NCI-H1092 (cell line): ENCODE measurements around the gene POR.
"Not testable (repeated sequence)": the region's sequence is repeated elsewhere in the genome, so short reads cannot be mapped to it uniquely, and the experiment has no call there.

ENCODE experiments used
- DNase-seq: peaks from one replicate; lab custom pipeline; 2025; lab: John Stamatoyannopoulos, UW

The POR gene

DNA sequence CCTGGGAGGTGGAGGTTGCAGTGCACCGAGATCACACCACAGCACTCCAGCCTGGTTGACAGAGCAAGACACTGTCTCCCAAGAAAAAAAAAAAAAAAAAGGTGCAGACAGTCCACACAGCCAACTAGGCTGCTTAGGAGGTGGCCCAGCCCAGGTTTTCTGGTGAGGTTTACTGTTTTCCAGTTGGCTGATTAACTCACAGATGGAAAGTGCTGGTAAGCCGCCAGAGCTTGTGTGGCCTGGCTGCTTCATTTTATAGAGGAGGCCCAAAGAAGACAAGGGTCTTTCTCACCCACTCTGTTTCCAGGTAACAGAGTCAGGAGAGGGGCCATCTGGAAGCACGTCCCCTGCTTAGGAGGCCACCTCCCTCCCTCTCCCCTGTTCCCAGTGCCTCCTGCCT, 29.9 kb upstream of the POR start:
- no peak for DNase-seq

DNA sequence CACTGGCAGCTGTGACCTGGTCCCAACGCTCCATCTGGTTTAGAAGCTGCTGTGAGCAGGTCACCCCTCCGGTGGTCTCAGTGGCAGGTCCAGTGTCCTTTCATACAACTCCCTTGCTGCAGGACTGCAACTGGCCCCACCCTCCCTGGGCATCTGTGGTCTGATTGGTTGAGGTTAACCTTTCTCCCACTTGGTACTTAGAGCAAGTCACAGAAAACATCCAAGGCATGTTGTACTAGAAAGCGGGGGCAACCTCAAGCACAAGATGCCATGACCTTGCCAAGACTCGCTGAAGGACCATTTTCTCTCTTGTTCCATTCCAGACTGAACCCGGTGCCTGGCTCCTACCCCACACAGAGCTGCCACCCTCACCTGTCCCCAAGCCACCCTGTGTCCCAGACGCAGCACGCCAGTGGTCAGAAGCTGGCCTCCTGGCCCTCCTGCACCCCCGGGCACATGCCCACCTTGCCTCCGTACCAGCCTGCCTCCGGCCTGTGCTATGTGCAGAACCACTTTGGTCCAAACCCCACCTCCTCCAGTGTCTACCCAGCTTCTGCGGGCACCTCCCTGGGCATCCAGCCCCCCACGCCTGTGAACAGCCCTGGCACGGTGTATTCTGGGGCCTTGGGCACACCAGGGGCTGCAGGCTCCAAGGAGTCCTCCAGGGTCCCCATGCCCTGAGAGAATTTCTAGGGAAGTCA, 27.1 kb upstream of the POR start:
- DNase-seq = no peak

DNA sequence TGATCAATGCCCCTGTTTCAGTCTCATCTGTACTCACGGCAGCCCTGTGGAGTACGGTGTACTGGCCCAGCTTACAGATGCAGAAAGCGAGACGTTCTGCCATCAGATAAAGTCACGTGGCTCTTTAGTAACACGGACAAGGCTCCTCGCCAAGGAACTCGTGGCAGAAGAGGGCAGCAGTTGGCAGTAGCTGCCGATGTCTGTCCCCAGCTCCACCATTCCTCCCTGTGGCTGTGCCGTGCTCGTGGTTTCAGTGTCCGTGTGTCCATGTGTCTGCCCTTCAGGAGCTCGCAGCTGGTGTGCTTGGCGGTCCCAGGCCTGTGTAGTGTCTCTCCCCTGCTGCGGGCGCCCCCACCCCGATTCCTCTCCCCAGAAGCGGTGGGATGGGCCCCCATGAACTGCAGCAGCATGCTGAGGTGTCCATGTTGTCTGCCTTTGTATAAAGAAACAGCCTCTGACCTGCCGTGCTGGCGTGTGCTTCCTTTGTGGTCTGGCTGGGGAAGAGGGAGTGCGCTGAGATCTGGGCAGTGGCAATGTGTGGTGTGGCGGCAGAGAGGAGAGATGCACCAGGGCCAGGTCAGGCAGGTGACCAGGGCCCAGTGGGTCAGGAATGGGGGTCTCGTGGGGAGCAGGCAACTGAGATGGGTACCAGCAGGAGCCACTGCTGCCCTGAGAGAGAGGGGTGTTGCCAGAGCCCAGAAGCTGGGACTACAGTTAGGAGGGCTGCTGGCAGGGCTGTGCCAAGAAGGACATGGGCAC, 26.3 kb upstream of the POR start:
- DNase-seq = no peak

DNA sequence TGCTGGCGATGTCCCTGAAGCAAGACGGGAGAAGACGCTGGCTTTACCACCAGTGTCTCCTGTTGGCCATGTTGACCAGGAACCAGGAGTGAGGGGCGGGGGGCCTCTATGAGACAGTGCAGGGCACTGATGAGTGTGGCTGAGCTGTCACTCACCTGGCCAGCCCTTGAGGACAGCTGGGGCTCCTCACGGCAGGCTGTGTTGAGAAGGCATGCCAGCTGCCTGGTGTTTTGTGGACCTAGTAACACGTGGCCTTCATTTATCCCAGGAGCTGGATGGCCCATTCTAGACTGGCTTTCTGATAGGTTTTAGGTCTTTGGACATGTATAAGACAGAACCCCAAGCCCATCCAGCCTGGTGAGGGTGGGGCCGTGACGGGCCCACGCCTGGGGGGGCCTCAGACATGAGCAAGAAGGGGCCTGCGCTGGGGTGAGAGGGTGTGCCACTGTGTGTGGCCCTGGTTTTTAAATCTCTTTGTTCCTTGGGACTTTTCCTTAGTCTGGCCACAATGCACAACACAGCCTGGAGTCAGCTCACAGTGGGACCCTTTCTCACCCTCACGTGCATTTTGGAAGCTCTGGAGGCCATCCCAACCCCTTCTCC, 25.6 kb upstream of the POR start:
- DNase-seq = no peak

DNA sequence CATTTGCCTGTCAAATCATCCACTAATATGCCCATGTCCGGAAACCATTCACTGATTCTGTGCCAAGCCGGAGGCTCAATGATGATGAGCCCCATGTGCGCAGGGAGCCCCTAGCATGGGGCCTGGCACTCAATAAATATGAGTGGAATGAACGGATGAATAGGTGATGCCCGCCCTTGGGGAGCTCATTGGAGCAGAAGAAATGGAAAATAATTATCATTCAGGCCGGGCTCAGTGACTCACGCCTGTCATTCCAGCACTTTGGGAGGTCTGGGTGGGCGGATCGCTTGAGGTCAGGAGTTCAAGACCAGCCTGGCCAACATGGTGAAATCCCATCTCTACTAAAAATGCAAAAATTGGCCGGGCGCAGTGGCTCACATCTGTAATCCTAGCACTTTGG, 25.1 kb upstream of the POR start:
- DNase-seq = no peak

DNA sequence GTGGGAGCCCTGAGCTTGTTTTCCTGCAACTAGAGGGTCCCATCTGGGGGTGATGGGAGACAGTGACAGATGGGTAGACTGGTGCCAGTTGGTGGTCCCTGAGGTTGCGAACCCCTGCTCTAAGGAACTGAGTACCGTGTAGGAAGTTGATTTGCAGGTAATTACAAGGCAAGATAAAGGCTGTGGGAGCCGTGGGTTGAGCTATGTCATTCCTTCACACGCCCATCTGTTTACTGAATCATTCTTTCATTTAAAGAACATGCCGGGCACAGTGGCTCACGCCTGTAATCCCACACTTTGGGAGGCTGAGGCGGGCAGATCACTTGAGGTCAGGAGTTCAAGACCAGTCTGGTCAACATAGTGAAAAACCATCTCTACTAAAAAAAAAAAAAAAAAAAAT, 23.7 kb upstream of the POR start:
- not testable (repeated sequence) for DNase-seq

DNA sequence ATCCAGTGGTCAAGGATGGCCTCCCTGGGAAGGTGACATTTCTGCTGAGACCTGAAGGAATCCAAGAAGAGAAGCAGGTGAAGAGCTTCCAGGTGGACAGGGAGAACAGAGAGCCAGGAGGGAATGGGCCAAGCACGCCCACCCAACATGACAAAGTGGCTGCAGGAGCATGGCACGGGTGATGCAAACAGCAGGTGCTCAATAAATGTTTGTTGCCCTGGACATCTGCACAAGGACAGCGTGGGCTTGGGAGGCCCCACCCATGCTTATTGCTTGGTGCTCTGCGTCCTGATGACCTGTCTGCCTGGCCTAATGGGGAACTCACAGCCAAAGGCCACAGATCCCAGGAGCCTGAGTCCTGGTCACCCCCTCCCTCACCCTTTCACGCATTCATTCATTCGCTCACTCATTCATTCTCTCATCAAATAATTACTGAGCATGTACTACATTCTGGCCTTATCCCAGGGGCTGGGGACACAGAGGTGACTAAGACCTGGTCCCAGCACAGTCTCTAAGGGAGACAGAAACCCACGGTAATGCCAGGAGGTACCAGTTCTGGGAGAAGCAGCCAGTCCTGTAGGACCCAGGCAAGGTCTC, 23.0 kb upstream of the POR start:
- DNase-seq = no peak

DNA sequence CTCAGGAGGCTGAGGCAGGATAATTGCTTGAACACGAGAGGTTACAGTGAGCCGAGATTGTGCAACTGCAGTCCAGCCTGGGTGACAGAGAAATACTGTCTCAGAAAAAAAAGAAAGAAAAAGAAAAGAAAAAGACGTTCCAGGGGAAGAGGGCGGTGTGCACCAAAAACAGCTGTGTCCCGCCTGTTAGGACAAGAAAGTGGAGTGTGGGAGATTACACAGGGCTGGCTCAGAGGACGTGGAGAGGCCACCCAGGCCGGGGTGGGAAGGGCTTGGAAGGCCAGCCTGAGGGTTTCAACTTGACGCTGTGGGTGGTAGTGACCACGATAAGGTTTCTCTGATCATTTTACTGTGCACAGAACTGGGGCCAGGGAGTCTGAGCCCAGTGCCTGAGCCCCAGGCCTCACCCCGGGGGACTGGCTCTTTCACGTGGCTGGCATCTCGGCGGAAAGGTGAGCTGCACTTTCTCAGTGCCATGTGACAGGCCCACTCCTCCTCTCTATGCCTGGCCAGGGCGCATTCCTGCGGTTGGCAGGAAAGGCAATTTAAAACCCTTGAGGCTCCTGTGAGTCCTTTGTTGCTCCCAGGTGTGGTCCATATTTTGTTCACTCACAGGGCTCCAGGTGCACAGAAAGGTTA, 22.2 kb upstream of the POR start:
- no peak for DNase-seq

DNA sequence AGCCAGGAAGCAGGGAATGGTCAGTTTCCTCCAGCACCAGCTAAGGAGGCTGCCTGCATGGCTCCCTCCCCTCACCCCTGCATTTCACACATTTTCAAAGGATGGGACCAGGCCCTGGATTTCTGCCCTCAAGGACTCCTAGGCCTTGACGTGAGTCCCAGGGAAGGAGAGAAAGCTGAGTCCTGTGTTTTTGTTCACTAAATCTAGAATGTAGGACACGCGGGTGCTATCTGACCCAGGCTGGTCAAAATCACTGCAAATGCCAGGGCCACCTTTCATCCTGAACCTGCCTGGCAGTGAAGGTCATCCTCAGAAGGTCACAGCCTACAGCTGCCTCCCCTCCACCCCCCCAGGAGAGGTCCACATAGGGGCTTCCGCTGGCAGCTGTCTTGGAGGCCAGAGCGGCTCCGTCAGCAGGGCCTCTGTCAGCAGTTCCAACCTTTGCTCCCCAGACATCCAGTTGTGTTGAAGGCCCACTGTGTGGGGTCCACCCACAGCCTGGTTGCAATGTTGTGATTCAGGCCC, 18.1 kb upstream of the POR start:
- DNase-seq = no peak

DNA sequence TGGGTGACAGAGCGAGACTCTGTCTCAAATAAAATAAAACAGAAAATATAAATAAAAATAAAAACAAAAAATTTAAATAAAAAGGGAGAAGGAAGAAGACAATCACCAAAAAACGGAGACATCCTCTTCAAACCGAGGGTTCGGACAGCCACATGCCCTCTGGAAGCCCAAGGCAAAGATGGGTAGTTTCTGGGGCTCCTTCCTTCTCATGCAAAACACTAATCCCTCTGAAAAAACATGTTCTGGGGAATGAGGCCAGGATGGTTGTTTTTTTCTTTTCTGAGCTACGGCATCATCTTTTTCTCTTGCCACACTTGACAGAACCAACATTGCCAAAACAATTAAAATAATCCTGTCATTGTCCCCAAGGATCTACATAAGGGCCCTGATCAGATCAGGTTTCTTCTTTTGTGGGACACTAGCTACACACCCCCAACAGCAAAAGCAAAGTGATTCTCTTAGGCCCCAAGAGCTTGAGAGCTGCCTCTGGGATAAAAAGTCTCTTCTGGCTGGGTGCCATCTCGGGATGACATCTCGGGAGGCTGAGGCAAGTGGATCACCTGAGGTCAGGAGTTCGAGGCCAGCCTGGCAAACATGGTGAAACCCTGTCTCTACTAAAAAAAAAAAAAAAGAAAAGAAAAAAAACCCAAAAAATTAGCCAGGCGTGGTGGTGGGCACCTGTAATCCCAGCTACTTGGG, 14.2 kb upstream of the POR start:
- no peak for DNase-seq

DNA sequence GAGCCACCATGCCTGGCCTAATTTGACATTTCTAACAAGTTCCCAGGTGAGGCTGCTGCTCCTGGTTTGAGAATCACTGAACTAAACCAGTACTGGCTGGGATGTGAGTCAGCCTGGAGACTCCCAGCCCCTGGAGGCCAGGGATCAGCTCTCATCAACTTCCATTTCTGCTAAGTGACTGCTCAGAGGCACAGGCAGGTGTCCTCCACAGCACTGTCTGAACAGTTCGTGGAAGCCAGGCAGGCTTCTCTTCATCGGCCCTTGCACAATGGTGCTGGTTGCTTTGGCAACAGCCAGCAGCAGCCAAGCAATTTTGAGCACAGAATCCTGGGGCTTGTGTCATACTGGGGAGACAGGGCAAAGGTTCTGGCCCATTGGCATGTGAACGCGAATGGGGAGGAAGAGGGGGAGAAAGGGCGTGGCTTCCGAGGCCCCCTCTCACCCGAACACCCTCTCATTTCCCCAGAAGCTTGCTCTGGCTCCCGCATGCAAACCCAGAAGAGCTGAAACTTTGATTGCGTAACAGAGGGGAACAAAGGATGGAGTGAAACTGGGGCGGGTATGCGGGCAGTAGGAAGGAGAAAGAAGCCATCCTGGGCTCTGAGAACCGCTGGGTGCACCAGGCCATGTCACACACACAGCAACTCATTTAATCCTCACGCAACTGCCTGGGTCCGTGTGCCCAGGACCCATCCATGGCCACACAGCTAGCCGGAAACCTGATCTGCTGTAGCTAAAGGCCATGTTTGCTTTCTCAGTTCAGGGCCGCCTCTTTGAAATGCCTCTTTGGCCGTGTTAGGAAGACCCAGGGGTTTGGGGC, 9.0 kb upstream of the POR start:
- peak; percentile 72 for DNase-seq

DNA sequence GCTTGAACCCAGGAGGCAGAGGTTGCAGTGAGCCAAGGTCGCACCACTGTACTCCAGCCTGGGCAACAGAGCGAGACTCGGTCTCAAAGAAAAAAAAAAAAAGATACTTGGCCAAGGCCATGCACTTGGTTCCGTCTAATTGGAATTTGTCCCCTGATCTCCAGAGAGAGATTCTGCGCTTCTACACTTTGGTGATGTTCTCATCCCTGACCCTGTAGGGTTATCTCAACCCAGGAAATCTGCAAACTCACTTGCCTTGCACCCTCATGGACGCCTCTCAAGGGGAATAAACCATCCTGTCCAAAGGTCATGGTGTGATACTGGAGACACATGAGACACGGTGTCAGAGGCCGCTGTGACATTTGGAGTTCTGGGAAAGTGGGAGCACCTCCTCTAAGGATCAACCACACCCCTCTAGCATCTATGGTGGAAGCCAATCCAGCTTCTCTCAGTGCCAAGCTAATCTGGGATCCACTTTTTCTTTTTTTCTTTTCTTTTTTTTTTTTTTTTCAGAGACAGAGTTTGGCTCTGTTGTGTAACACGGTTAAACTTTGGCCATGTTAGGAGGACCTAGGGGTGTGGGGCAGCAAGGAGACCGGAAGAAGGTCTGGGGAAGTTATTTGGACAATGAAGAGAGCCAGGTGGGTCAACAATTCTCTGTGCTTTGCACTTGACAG, 7.8 kb upstream of the POR start:
- no peak for DNase-seq

DNA sequence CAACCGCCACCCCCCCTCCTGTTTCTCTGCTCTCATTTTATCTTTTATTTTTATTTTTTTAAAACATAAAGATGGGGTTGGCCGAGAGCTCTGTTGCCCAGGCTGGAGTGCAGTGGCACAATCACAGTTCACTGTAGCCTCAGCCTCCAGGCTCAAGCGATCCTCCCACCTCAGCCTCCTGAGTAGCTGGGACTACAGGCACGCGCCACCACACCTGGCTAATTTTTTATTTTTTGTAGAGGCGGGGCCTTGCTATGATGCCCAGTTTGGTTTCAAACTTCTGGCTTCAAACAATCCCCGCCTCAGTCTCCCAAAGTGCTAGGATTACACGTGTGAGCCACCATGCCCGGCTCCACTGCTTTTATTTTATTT, 7.3 kb upstream of the POR start:
- DNase-seq = not testable (repeated sequence)

DNA sequence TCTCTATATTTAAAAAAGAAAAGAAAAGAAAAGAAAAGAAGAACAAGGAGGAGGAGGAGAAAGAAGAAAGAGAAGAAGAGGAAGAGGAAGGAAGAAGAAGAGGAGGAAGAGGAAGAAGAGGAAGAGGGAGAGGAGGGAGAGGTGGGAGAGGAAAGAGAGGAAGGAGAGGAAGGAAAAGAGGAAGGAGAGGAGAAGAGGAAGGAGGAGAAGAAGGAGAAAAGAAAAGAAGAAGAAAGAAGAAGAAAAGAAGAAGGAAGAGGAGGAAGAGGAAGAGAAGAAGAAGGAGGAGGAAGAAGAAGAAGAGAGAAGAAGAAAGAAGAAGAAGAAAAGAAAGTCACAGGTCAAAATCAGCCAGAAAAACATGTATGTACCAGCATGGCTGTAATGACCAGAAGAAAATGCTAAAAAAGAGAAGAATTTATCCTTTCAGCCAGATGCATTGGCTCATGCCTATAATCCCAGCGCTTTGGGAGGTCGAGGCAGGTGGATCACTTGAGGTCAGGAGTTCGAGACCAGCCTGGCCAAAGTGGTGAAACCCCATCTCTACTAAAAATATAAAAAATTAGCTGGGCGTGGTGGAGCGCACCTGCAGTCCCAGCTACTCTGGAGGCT, 5.3 kb upstream of the POR start:
- no peak for DNase-seq

DNA sequence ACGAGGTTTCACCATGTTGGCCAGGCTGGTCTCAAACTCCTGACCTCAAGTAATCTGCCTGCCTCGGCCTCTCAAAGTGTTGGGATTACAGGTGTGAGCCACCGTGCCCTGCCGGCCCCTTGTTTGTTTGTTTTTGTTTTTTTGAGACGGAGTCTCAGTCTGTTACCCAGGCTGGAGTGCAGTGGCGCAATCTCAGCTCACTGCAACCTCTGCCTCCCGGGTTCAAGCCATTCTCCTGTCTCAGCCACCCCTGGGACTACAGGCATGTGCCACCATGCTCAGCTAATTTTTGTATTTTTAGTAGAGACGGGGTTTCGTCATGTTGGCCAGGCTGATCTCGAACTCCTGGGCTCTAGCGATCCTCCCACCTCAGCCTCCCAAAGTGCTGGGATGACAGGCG, 3.8 kb upstream of the POR start:
- not testable (repeated sequence) for DNase-seq

DNA sequence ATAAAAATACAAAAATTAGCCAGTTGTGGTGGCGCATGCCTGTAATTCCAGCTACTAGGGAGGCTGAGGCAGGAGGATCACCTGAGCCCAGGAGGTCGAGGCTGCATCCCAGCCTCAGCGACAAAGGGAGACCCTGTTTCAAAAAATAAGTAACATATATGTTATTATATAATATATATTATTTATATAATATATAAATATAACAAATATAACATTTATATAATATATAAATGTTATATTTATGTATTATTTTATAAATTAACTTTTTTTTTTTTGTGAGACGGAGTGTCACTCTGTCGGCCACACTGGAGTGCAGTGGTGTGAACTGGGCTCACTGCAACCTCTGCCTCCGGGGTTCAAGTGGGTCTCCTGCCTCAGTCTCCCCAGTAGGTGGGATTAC, 1.5 kb upstream of the POR start:
- no peak for DNase-seq

DNA sequence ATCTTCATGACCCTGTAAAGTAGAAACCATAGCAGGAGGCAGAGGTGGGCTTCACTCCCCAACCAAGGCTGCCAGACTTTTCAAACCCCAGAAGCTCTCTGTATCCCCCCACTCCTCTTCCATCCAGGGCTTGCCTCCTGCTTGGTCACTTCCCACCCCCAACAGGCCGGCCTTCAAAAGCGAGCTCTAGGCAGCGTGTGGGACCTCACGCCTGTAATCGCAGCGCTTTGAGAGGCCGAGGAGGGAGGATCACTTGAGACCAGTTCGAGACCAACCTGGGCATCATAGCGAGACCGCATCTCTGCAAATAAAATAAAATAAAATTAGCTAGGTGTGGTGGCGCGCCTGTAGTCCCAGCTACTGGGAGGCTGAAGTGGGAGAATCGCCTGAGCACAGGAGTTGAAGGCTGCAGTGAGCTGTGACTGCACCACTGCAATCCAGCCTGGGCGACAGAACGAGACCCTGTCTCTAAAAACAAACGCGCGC, 743 bp upstream of the POR start:
- no peak for DNase-seq

DNA sequence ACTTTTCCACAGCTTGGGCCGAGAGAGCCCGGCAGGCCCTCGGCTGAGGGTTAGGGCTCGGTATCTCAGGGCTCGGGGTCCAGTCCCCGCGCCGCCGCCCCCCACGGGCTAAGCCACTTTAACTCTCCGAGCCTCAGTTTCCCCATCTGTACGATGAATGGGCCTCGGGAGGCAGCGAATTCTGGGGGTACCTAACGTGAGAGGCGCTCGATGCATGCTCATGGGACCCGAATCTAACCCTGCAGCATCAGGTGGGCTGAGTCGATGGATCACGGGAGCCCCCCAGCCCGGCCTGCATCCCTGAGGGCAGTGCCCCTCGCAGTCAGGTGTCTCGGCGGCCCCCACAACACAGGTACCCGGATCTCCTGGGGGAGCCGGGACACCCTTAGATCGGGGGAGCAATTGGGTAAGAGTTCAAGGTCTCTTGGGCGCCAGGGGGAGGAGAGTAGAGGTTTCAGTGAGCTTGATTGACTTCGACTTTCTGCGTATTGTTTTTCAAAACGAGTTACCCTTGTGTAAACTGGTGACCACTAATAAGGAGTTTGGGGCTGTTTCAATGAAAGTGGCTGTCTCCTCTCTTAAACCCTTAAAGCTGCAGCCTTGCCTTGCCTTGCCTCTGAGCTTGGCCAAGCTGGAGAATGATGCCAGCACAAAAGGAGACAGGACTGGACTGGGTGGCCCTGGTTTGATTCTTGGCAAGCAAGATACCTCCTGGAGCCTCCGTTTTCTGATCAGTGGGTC, 631 bp downstream of the POR start:
- no peak for DNase-seq

DNA sequence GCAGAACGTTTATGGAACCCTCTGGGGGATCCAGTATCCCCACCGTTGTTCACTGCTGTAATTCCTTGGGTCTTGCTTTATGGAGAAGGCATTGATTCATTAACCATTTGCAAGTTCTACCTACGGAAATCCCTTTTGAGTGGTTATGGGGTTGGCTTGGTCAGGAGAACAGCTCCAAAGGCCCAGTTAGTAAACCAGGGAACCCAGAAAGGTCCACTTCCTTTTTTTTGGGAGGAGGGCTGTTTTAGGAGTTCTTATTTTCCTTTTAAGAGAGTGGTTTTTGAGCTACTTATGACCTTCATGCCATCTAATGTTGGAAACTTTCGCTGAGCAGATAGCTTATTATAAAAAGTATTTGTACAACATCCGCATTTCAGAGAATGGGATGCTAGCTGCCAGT, 1.3 kb downstream of the POR start:
- no peak for DNase-seq
